ENCODE data around the gene LMBRD1.

LMBRD1 gene

GRCh38 chr6:69780585-69781178 lies 16.1 kb downstream of the LMBRD1 start:
- TF ChIP-seq TAF1 (IDR thresholded peaks at IDR 0.05; ENCODE audit: low read depth), result no peak
- no peak for TF ChIP-seq MAX (IDR thresholded peaks at IDR 0.05)
- no peak for TF ChIP-seq CREB1 (IDR thresholded peaks at IDR 0.05; ENCODE audit: low read depth)
- TF ChIP-seq REST (IDR thresholded peaks at IDR 0.05; ENCODE audit: low read depth), result no peak
- no peak for TF ChIP-seq EGR1 (IDR thresholded peaks at IDR 0.05)
- no peak for TF ChIP-seq ZBTB7A (IDR thresholded peaks at IDR 0.05; ENCODE audit: low read depth)
- TF ChIP-seq YY1 (IDR thresholded peaks at IDR 0.05; ENCODE audit: low read depth), result no peak
- no peak for TF ChIP-seq USF1 (IDR thresholded peaks at IDR 0.05)
- TF ChIP-seq TCF12 (IDR thresholded peaks at IDR 0.05; ENCODE audit: low read depth), result no peak
- TF ChIP-seq NFIC (IDR thresholded peaks at IDR 0.05), result no peak
- no peak for TF ChIP-seq TEAD4 (IDR thresholded peaks at IDR 0.05)
- no peak for TF ChIP-seq FOXM1 (IDR thresholded peaks at IDR 0.05; ENCODE audit: borderline replicate concordance, low read depth)
- TF ChIP-seq CEBPB (IDR thresholded peaks at IDR 0.05), result no peak
- no peak for TF ChIP-seq RAD21 (IDR thresholded peaks at IDR 0.05; ENCODE audit: low read depth)

- TF ChIP-seq RAD21 (IDR thresholded peaks at IDR 0.05; ENCODE audit: low read depth) (no peak), CREB1 (IDR thresholded peaks at IDR 0.05; ENCODE audit: low read depth) (no peak), FOXM1 (IDR thresholded peaks at IDR 0.05; ENCODE audit: borderline replicate concordance, low read depth) (no peak)
Observed at GRCh38 chr6:69775941-69776340, 20.9 kb downstream of the LMBRD1 start.

- no peak for TF ChIP-seq MAX (IDR thresholded peaks at IDR 0.05)
- no peak for TF ChIP-seq ZBTB7A (IDR thresholded peaks at IDR 0.05; ENCODE audit: low read depth)
- TF ChIP-seq NFIC (IDR thresholded peaks at IDR 0.05), result no peak
- no peak for TF ChIP-seq USF1 (IDR thresholded peaks at IDR 0.05)
- TF ChIP-seq EP300 (IDR thresholded peaks at IDR 0.05; ENCODE audit: borderline replicate concordance), result no peak
- no peak for TF ChIP-seq REST (IDR thresholded peaks at IDR 0.05; ENCODE audit: low read depth)
- no peak for TF ChIP-seq CEBPB (IDR thresholded peaks at IDR 0.05)
- no peak for TF ChIP-seq TCF12 (IDR thresholded peaks at IDR 0.05; ENCODE audit: low read depth)
- TF ChIP-seq EGR1 (IDR thresholded peaks at IDR 0.05), result no peak
- TF ChIP-seq CREB1 (IDR thresholded peaks at IDR 0.05; ENCODE audit: low read depth), result no peak
- TF ChIP-seq YY1 (IDR thresholded peaks at IDR 0.05; ENCODE audit: low read depth), result no peak
Observed at GRCh38 chr6:69775585-69775849, 21.3 kb downstream of the LMBRD1 start.

- no peak for TF ChIP-seq CEBPB (IDR thresholded peaks at IDR 0.05)
- TF ChIP-seq EGR1 (IDR thresholded peaks at IDR 0.05), result no peak
- TF ChIP-seq MAX (IDR thresholded peaks at IDR 0.05), result no peak
- no peak for TF ChIP-seq EP300 (IDR thresholded peaks at IDR 0.05; ENCODE audit: borderline replicate concordance)
- TF ChIP-seq YY1 (IDR thresholded peaks at IDR 0.05; ENCODE audit: low read depth), result no peak
- TF ChIP-seq REST (IDR thresholded peaks at IDR 0.05; ENCODE audit: low read depth), result no peak
- no peak for TF ChIP-seq TEAD4 (IDR thresholded peaks at IDR 0.05)
Observed at GRCh38 chr6:69774740-69775584, 21.8 kb downstream of the LMBRD1 start.

Data from Ishikawa (cell line).